Measurements from ENCODE around the gene DHRS9.

GRCh38 chr2:169073963-169074751 is 4.8 kb downstream of the DHRS9 start:
- TF ChIP-seq, protein P1, sequence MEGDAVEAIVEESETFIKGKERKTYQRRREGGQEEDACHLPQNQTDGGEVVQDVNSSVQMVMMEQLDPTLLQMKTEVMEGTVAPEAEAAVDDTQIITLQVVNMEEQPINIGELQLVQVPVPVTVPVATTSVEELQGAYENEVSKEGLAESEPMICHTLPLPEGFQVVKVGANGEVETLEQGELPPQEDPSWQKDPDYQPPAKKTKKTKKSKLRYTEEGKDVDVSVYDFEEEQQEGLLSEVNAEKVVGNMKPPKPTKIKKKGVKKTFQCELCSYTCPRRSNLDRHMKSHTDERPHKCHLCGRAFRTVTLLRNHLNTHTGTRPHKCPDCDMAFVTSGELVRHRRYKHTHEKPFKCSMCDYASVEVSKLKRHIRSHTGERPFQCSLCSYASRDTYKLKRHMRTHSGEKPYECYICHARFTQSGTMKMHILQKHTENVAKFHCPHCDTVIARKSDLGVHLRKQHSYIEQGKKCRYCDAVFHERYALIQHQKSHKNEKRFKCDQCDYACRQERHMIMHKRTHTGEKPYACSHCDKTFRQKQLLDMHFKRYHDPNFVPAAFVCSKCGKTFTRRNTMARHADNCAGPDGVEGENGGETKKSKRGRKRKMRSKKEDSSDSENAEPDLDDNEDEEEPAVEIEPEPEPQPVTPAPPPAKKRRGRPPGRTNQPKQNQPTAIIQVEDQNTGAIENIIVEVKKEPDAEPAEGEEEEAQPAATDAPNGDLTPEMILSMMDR (IDR thresholded peaks at IDR 0.05): no peak
- TF ChIP-seq POLR2A (IDR thresholded peaks at IDR 0.05) (no peak), POLR2AphosphoS5 (IDR thresholded peaks at IDR 0.05; ENCODE audit: insufficient read depth in 1 of 2, low read depth in 1 of 2) (no peak)
